Measurements from ENCODE around the gene MAPK11. TPM values are rescaled to one million over a fixed set of nuclear protein-coding genes. Genes with fewer than 3 reads are reported as not detected.
A peak's percentile ranks its signal among the peaks of the same experiment; 100 is the strongest.

Gene MAPK11
- total and polyA plus RNA-seq, 9 of the 15 experiments (the other 6 are each of a cell fraction or from before 2014, with no cell fraction given): 0.06 to 14.6 (median 5.3) TPM

- H3K27ac ChIP-seq (ENCODE audit: extremely low read depth, low read depth, low read length): peak overlapping the region; percentile 76
- no peak overlapping the region for H3K4me3 ChIP-seq
- BruUV-seq (replicated peaks): no TSS peak
- H2AFZ ChIP-seq (ENCODE audit: low read depth, low read length): peak overlapping the region; percentile 55
- no peaks in the 10 kb centered on the region for H3K9me1 ChIP-seq (ENCODE audit: control insufficient read depth, insufficient read depth, low read length)
- no peaks in the 10 kb centered on the region for H3K27me3 ChIP-seq (ENCODE audit: control insufficient read depth in 2 of 2, insufficient read depth in 2 of 2, low read length in 2 of 2)
- H3K9me3 ChIP-seq (replicated peaks; ENCODE audit: control insufficient read depth, insufficient read depth, low read depth, low read length): no peaks in the 10 kb centered on the region
- H3K4me2 ChIP-seq (ENCODE audit: insufficient read depth, low read length): peak overlapping the region; percentile 61
- peaks cover 18% of the 10 kb centered on the region; the same call in 1 of the 3 replicates for H3K36me3 ChIP-seq (ENCODE audit: control insufficient read depth, insufficient read depth, low read length)
- ChIA-PET CTCF (ENCODE audit: low intra/inter-chr PET ratio) (no interaction called here), POLR2A (interaction anchor here (0.6 to 1.9 kb wide), 5 partner anchors 10 to 72 kb away, joined by 3 to 11 read pairs (median 3); partner anchors contain the start of gene HDAC10)
- H4K20me1 ChIP-seq (replicated peaks; ENCODE audit: control insufficient read depth, insufficient read depth, low read length): no peaks in the 10 kb centered on the region
- whole genome bisulfite sequencing (ENCODE audit: insufficient coverage, low coverage, missing lambda C conversion rate): no CpG with 5 or more reads among the region's 7 CpGs
- intact Hi-C loops (cut with micrococcal nuclease): no loop called here
- peak overlapping the region; percentile 69 to 92 for H3K9ac ChIP-seq (ENCODE audit: insufficient read depth in 1 of 2, low read depth in 2 of 2, low read length in 2 of 2)
- peaks cover 15 to 85% of the 10 kb centered on the region in 2 experiments; a peak in 4 of 5 replicates for H3K4me1 ChIP-seq (replicated peaks in 1 of 2; ENCODE audit: control insufficient read depth in 2 of 2, insufficient read depth in 2 of 2, low read length in 2 of 2)
- in situ Hi-C loops (cut with MboI): no loop called here
- peaks cover 27% of the 10 kb centered on the region for H3K79me2 ChIP-seq (ENCODE audit: control insufficient read depth, insufficient read depth, low read length)
- ATAC-seq (peak; percentile 80), FAIRE-seq (peak; percentile 91), DNase-seq (ENCODE audit: extremely low read depth in 1 of 4, low spot score in 3 of 4) (peak; percentile 46 to 77 (median 62))
- no peak for TF ChIP-seq NFE2L1 (tag; IDR thresholded peaks at IDR 0.05; ENCODE audit: borderline replicate concordance, low read depth)
- TF ChIP-seq SIX5 (IDR thresholded peaks at IDR 0.05; ENCODE audit: borderline replicate concordance in 1 of 2, insufficient read depth in 1 of 2, low read depth in 1 of 2, low read length in 2 of 2): no peak
- TF ChIP-seq CEBPG (CRISPR knock-in tag; IDR thresholded peaks at IDR 0.05): no peak
- no peak for TF ChIP-seq CEBPG (tag; conservative IDR thresholded peaks at IDR 0.05 in 1 of 2, IDR thresholded peaks at IDR 0.05 in 1 of 2)
- no peak for TF ChIP-seq ZNF41 (CRISPR knock-in tag; conservative IDR thresholded peaks at IDR 0.05)
- no peak for TF ChIP-seq YBX1 (IDR thresholded peaks at IDR 0.05)
- no peak for TF ChIP-seq DMBX1 (CRISPR knock-in tag; IDR thresholded peaks at IDR 0.05; ENCODE audit: borderline replicate concordance)
- no peak for TF ChIP-seq ZNF444 (CRISPR knock-in tag; IDR thresholded peaks at IDR 0.05)
- TF ChIP-seq CUX1 (CRISPR knock-in tag; IDR thresholded peaks at IDR 0.05): no peak
- TF ChIP-seq ZNF518B (CRISPR knock-in tag; IDR thresholded peaks at IDR 0.05): no peak
- TF ChIP-seq HINFP (tag; conservative IDR thresholded peaks at IDR 0.05; ENCODE audit: low read depth): no peak
Observed at GRCh38 chr22:50262460-50262911, 7.7 kb downstream of the MAPK11 start.

All from K562 (cell line).